Transverse colon (tissue), 4 donors: Measurements from ENCODE around the gene DHRS13. TPM values are rescaled to one million over a fixed set of nuclear protein-coding genes. Genes with fewer than 3 reads are reported as not detected.
A peak's percentile ranks its signal among the peaks of the same experiment; 100 is the strongest.
"Not testable (repeated sequence)": the region's sequence is repeated elsewhere in the genome, so short reads cannot be mapped to it uniquely, and the experiment has no call there.

ENCODE experiments used
- DNase-seq: peaks from one replicate; pipeline ENCODE4 v3.0.0-alpha.2; 2019
- H3K27ac ChIP-seq, 4 donors: fragments of 200-600 bp; sonication (generic); 2 replicates each; pipeline ENCODE4 v1.5.1; 2016 to 2018; ENCODE audit warnings: inconsistent platforms in 4 of 4
- H3K27me3 ChIP-seq: fragments of 200-600 bp; sonication (generic); 2 replicates; pipeline ENCODE4 v1.5.1; 2017; ENCODE audit warnings: inconsistent platforms
- H3K36me3 ChIP-seq, 4 donors: fragments of 200-600 bp; sonication (generic); 2 replicates each; pipeline ENCODE4 v1.5.1; 2017 to 2019; ENCODE audit warnings: inconsistent platforms in 4 of 4
- H3K4me1 ChIP-seq, 4 donors: fragments of 200-600 bp; sonication (generic); 2 replicates each; pipeline ENCODE4 v1.5.1; 2017 to 2020; ENCODE audit warnings: inconsistent platforms in 4 of 4
- H3K4me3 ChIP-seq, 4 donors: fragments of 200-600 bp; sonication (generic); 1 replicate in 1 of 4; 2 replicates in 3 of 4; pipeline versions ENCODE4 v1.5.1 to v1.6.1; 2017 to 2019; ENCODE audit warnings: inconsistent platforms in 4 of 4
- H3K9me3 ChIP-seq, 2 donors: fragments of 200-600 bp; sonication (generic); 2 replicates each; pipeline ENCODE4 v1.5.1; 2017 to 2019; ENCODE audit warnings: inconsistent platforms in 2 of 2
- CTCF ChIP-seq, 5 experiments: fragments of 200-600 bp in 3 of 5; fragments of 450-650 bp in 2 of 5; sonication (generic) in 3 of 5; IDR thresholded peaks; 1 replicate in 2 of 5; 2 replicates in 3 of 5; pipeline ENCODE4 v1.5.1; 2016 to 2017; ENCODE audit warnings: antibody characterized with exemption in 5 of 5, inconsistent platforms in 3 of 5, mild to moderate bottlenecking in 2 of 5, moderate library complexity in 1 of 5
- EP300 ChIP-seq: sonication (generic); formaldehyde crosslinking; IDR thresholded peaks from one replicate; pipeline ENCODE4 v1.6.1; 2017; ENCODE audit warnings: antibody characterized with exemption, low read depth
- POLR2A ChIP-seq: fragments of 450-650 bp; IDR thresholded peaks from one replicate; pipeline ENCODE4 v1.6.1; 2016; ENCODE audit warnings: antibody characterized with exemption, mild to moderate bottlenecking, moderate library complexity
- POLR2AphosphoS5 ChIP-seq, 3 donors: sonication (generic); formaldehyde crosslinking; IDR thresholded peaks; one replicate each; pipeline ENCODE4 v1.6.1; 2016; ENCODE audit warnings: antibody characterized with exemption in 3 of 3
- WGBS, 2 donors: methylation state at CpG; one replicate each; pipeline ENCODE4 v1.1.5; 2018; ENCODE audit warnings: low coverage in 1 of 2; 5-methylcytosine and 5-hydroxymethylcytosine counted together
- in situ Hi-C, 4 donors: fragments of 200-750 bp; cut with MboI; loops; one replicate each; pipeline versions ENCODE4 v1.15.0 to v1.15.1; 2017; ENCODE audit warnings: low sequenced_read_pairs in 3 of 4, low pct_ligation_motif_present in 1 of 4, low pct_unique_long_range_greater_than_20kb in 1 of 4
- intact Hi-C: fragments of 100-400 bp; cut with DNase I; formaldehyde crosslinking; loops from one replicate; pipeline ENCODE4 v1.15.1; 2023; ENCODE audit warnings: low total_unique reads
- total RNA-seq, 4 donors: library from RNA; depleted of rRNA; stranded (reverse); fragments of >200 nt; gene quantifications; one replicate each; pipeline ENCODE4 v1.1.0, GENCODE V29; 2016

DHRS13 gene
- total RNA-seq, 4 donors from 2014 or later: 2.2 to 6.5 (median 6.0) TPM

GRCh38 chr17:28906276-28906675 lies 3.4 kb upstream of the DHRS13 start:
- Histone ChIP-seq H3K9me3 (no peaks in the 10 kb centered on the region), H3K4me3 (no peak overlapping the region), H3K36me3 (peaks cover 0 to 39% (median 15%) of the 10 kb centered on the region in 4 donors), H3K4me1 (peaks cover 18 to 41% (median 33%) of the 10 kb centered on the region in 4 donors), H3K27me3 (no peaks in the 10 kb centered on the region), H3K27ac (no peak overlapping the region)
- no peak for DNase-seq
- intact Hi-C loops (no loop called here), in situ Hi-C loops (loop anchor here in 2 of 4 donors (25.0 kb wide), 1 partner anchor 144 kb away; no protein-coding TSS in a partner anchor)
- TF ChIP-seq POLR2AphosphoS5 (IDR thresholded peaks at IDR 0.05) (no peak), POLR2A (no peak)
- WGBS, 2 donors: 86% methylated on average over 8 of the region's 9 CpGs; no CpG with 5 or more reads in 1 of the 2 donors

DNA sequence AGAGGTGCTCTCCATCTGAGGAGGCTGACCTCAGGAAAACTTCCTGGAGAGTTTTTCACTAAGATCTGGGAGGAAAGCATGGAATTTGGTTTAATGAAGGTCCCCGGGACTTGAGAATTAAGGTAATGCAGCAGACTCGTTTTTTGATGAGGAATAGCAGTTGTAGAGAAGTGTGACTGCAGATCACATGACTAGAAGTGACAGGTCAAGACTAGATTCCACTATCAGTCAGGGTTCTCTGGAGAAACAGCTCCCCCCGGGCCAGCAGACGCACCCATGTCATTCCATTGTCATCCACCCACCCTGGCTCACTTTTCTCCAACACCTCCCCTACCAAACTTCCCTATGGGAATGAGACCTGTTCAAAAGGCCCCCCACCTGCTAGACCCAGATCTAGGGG lies 1.9 kb upstream of the DHRS13 start:
- in situ Hi-C loops (loop anchor here in 2 of 4 donors (25.0 kb wide), 1 partner anchor 142 kb away; no protein-coding TSS in a partner anchor), intact Hi-C loops (loop anchor here (5.0 kb wide), 1 partner anchor 48 kb away; the partner anchor contains the start of gene PHF12)
- peaks cover 0 to 26% (median 7%) of the 10 kb centered on the region in 4 donors for H3K36me3 ChIP-seq
- TF ChIP-seq EP300 (no peak), POLR2A (no peak), CTCF (IDR thresholded peaks at IDR 0.05) (no peak)
- H3K27ac ChIP-seq: peak overlapping the region in 1 of 4 donors; percentile 10
- no peaks in the 10 kb centered on the region for H3K9me3 ChIP-seq
- H3K4me1 ChIP-seq: peaks cover 18 to 42% (median 33%) of the 10 kb centered on the region in 4 donors
- no peaks in the 10 kb centered on the region for H3K27me3 ChIP-seq
- no peak for DNase-seq
- 58 to 67% methylated on average over 2 to 4 of the region's 4 CpGs for WGBS, 2 donors
- H3K4me3 ChIP-seq: no peak overlapping the region

DNA sequence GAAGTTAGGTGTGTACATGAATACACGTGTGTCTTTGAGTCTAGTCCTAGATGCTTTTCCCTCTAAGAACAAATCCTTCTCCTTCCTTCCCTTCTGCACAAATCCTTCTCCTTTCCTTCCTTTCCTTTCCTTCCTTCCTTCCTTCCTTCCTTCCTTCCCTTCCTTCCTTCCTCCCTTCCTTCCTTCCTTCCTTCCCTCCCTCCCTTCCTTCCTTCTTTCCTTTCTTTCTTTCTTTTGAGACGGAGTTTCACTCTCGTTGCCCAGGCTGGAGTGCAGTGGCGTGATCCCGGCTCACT lies 615 bp upstream of the DHRS13 start:
- in situ Hi-C loops: loop anchor here in 2 of 4 donors (25.0 kb wide), 1 partner anchor 141 kb away; no protein-coding TSS in a partner anchor
- 50 to 64% methylated on average over 3 to 5 of the region's 5 CpGs for WGBS, 2 donors
- not testable (repeated sequence) for H3K9me3 ChIP-seq, H3K27me3 ChIP-seq, DNase-seq, H3K4me3 ChIP-seq
- peak overlapping the region; percentile 89 to 95 (median 92) for H3K27ac ChIP-seq
- H3K36me3 ChIP-seq: peaks cover 0 to 12% (median 4%) of the 10 kb centered on the region in 4 donors
- intact Hi-C loops: loop anchor here (5.0 kb wide), 1 partner anchor 49 kb away; the partner anchor contains the start of gene PHF12
- H3K4me1 ChIP-seq: peaks cover 10 to 34% (median 28%) of the 10 kb centered on the region in 4 donors

DNA sequence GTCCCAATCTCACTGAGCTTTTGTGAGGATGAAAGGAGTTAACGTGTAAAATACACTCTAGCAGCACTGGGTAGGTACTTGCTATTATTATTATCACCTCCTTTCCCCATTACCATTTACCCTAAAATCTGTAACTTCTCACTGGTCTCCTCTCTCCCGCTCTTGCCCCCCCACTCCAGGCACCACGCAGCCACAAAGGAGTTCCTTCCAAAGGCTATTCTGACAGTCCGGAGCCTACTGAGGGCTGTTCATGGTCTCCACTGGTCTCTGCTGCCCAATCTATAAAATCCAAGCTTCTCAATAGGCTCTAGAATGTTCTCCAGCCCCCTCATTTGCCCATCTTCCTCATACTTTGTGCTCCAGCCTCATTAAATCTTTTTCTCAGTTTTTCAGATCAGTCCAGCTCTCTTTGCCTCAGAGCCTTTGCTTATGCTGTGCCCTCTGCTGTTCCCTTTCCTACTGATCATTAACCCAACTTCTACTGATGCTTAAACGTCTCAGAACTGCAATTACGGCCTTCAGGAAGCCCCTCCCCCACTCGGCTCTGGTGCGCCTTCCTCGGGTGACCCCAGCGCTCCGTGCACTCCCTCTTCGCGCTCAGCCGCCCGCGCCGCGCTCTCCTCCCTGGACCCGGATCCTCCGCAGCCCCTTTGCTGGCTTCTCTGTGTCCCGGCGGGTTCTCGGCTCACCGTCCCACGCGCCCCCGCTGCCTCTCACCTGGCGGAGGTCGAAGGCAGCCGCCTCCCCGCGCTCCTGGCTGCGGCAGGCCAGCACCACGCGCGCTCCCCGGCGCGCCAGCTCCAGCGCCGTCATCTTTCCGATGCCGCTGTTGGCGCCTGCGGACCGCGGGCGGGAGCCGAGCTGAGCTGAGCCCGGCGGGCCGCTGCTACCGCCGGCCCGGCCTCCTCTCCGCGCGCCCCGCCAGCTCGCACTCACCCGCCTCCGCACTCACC lies 737 bp downstream of the DHRS13 start:
- in situ Hi-C loops (loop anchor here in 2 of 4 donors (25.0 kb wide), 1 partner anchor 140 kb away; no protein-coding TSS in a partner anchor), intact Hi-C loops (loop anchor here (5.0 kb wide), 1 partner anchor 50 kb away; the partner anchor contains the start of gene PHF12)
- DNase-seq: peak; percentile 65
- peaks cover 10 to 29% (median 23%) of the 10 kb centered on the region in 4 donors for H3K4me1 ChIP-seq
- H3K4me3 ChIP-seq: peak overlapping the region; percentile 46 to 73 (median 71)
- TF ChIP-seq CTCF (IDR thresholded peaks at IDR 0.05) (no peak), POLR2A (no peak), EP300 (no peak), POLR2AphosphoS5 (IDR thresholded peaks at IDR 0.05) (no peak)
- no peaks in the 10 kb centered on the region for H3K27me3 ChIP-seq
- WGBS, 2 donors: 6 to 49% methylated on average over 4 to 44 of the region's 62 CpGs
- peaks cover 0 to 8% (median 2%) of the 10 kb centered on the region in 4 donors for H3K36me3 ChIP-seq
- H3K27ac ChIP-seq: peak overlapping the region; percentile 89 to 95 (median 92)
- no peaks in the 10 kb centered on the region for H3K9me3 ChIP-seq
